T-helper 2 cell (primary cell): ENCODE data around the gene BCL2A1.
"Not testable (repeated sequence)": the region's sequence is repeated elsewhere in the genome, so short reads cannot be mapped to it uniquely, and the experiment has no call there.

Source experiments
- DNase-seq, 5 experiments: peaks; one replicate each; pipeline versions ENCODE4 v3.0.0 to v3.0.0-alpha.2; 2012 to 2022
- total RNA-seq, 2 donors: gene quantifications; one replicate each; lab custom pipeline; 2026; lab: John Stamatoyannopoulos, UW

Gene BCL2A1
- 21.0 to 28.1 reads per million in 2 donors for total RNA-seq

GRCh38 chr15:79970624-79971434 lies at the start of gene BCL2A1:
BCL2A1 (minus strand) TSS chr15:79971196; CDS start chr15:79971119, 77 bp downstream.
- peak in 4 of 5 experiments; percentile 9 to 88 (median 42) for DNase-seq

GRCh38 chr15:80020731-80021130 lies 49.7 kb upstream of the BCL2A1 start:
- no peak for DNase-seq

- DNase-seq = not testable (repeated sequence)
Observed at GRCh38 chr15:80020149-80020548, 49.2 kb upstream of the BCL2A1 start.

GRCh38 chr15:80019168-80019745 lies 48.3 kb upstream of the BCL2A1 start:
- DNase-seq = no peak

GRCh38 chr15:80017139-80017538 lies 46.1 kb upstream of the BCL2A1 start:
- DNase-seq = not testable (repeated sequence)

DNA sequence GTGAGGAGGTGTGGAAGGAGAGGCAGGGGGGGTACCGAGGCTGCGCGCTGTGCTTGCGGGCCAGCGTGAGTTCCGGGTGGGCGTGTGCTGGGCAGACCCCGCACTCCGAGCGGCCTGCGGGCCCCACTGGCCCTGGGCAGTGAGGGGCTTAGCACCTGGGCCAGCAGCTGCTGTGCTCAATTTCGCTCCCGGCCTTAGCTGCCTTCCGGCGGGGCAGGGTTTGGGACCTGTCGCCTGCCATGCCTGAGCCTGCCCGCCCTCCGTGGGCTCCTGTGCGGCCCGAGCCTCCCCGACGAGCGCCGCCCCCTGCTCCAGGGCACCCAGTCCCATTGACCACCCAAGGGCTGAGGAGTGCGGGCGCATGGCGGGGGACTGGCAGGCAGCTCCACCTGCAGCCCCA lies 45.5 kb upstream of the BCL2A1 start:
- DNase-seq = not testable (repeated sequence)

DNA sequence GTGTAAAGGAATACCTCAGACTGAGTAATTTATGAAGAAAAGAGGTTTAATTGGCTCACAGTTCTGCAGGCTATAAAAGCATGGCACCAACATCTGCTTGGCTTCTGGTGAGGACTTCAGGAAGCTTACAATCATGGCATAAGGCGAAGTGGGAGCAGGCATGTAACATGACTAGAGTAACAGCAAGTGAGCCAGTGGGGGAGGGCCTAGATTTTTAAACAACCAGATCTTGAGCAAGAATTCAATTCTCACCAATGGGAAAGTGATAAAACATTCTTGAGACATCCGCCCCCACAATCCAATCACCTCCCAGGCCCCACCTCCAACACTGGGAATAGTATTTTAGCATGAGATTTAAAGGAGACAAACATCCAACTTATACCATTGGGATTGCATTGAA lies 44.2 kb upstream of the BCL2A1 start:
- DNase-seq = no peak

GRCh38 chr15:80014186-80014585 lies 43.2 kb upstream of the BCL2A1 start:
- DNase-seq = not testable (repeated sequence)

DNA sequence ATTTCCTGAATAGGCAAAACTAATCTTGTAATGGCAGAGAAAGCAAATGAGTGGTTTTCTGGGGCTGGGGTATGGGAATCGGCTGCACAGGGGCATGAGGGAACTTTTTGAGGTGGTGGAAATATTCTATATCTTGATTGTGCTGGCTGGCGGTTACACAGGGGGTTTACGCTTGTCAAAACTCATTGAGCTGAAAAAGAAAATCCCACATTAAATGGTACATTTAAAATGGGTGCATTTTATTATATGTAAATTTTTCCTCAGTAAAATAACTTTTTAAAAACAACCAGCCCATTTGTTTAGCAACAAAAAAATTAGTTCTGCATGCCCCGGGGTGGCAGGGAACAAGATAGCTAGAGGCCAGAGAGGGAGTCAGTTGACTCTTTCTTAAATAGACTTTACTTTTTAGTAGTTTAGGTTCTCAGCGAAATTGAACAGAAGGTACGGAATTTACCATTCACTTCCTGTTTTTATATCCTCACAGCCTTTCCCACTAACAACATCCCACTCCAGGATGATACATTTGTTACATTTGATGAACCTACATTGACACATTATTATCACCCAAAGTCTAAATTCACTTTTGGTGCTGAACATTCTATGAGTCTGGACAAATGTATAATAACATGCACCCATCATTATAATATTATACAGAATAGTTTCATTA lies 41.2 kb upstream of the BCL2A1 start:
- no peak for DNase-seq

DNA sequence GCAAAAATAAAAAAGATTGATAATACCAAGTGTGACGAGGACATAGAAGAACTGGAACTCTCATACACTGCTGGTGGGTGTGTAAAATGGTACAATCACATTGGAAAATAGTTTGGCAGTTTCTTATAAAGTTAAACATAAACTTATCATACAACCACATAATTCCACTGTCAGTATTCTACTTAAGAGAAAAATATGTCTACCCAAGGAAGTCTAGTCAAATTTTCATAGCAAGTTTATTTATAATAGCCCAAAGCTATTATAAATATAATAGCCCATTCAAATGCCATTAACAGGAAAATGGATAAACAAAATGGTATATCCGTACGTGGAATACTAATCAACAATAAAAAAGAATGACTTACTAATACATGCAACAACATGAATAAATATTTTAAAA lies 40.6 kb upstream of the BCL2A1 start:
- no peak for DNase-seq

DNA sequence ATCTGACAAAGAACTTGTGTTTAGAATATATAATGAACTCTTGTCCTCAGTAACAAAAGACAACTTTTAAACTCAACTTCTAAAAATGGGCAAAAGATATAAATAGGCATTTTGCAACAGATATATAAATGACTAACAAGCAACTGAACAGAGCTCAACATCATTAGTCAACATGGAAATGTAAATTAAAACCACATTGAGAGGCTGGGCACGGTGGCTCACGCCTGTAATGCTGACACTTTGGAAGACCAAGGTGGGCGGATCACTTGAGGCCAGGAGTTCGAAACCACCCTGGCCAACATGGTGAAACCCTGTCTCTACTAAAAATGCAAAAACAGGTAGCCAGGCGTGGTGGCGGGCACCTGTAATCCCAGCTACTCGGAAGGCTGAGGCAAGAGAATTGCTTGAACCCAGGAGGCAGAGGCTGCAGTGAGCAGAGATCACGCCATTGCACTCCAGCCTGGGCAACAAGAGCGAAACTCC lies 40.1 kb upstream of the BCL2A1 start:
- DNase-seq = peak in 1 of 5 experiments; percentile 8

GRCh38 chr15:80010131-80010673 lies 39.2 kb upstream of the BCL2A1 start:
- DNase-seq = no peak

DNA sequence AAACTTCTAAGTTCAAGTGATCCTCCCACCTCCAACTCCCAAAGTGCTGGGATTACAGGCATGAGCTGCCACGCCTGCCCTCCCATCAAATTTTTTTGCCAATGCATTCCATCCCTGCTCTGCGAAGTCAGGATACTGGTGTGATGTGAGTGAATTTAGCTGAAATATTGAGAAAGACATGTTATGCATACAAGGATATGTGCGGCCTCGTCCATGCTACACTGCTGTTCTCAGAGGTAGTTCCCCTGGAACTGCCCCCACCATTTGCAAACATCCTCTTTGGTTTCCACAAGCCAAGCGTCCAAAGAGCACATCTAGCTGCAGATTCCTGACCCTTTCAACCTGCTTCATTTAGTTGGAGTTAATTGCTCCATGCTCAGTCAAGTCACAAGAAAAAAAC lies 36.5 kb upstream of the BCL2A1 start:
- no peak for DNase-seq

- DNase-seq = no peak
Observed at GRCh38 chr15:80006946-80007345, 36.0 kb upstream of the BCL2A1 start.

- peak in 1 of 5 experiments; percentile 11 for DNase-seq
Observed at GRCh38 chr15:80003934-80004472, 33.0 kb upstream of the BCL2A1 start.

- DNase-seq = no peak
Observed at GRCh38 chr15:80003171-80003570, 32.2 kb upstream of the BCL2A1 start.

DNA sequence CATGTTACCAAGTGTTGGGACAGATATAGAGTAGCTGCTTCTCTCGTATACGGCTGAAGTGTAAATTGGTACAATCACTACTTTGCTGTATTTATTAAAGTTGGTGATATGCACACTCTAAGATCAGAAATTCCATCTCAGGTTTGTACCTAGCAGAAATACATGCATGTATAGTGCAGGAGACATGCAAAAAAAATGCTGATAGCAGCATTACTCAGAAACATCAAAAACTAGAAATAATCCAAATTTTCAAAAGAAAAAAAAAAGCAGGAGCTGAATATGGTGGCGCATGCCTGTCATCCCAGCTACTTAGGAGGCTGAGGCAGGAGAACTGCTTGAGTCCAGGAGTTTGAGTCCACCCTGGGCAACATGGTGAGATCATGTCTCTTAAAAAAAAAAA lies 31.3 kb upstream of the BCL2A1 start:
- no peak for DNase-seq

GRCh38 chr15:79994615-79995014 lies 23.6 kb upstream of the BCL2A1 start:
- DNase-seq = no peak

DNA sequence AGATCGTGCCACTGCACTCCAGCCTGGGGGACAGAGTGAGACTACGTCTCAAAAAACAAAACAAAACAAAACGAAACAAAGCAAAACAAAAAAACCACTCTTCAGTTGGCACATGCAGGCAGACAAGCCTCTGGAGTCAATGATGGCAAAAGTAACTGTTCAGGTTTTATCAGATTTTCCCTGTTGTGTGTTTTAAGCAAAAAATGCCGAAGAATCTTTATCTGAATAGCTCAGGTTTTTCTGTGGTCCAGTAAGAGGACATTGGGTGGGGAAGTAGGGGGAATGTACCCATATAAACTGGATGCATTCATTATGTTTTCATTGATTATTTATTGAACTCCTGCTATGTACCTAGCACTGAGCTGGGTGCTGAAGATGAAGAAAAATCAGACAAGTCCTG lies 20.8 kb upstream of the BCL2A1 start:
- DNase-seq = no peak

GRCh38 chr15:79990997-79991334 lies 20.0 kb upstream of the BCL2A1 start:
- no peak for DNase-seq

DNA sequence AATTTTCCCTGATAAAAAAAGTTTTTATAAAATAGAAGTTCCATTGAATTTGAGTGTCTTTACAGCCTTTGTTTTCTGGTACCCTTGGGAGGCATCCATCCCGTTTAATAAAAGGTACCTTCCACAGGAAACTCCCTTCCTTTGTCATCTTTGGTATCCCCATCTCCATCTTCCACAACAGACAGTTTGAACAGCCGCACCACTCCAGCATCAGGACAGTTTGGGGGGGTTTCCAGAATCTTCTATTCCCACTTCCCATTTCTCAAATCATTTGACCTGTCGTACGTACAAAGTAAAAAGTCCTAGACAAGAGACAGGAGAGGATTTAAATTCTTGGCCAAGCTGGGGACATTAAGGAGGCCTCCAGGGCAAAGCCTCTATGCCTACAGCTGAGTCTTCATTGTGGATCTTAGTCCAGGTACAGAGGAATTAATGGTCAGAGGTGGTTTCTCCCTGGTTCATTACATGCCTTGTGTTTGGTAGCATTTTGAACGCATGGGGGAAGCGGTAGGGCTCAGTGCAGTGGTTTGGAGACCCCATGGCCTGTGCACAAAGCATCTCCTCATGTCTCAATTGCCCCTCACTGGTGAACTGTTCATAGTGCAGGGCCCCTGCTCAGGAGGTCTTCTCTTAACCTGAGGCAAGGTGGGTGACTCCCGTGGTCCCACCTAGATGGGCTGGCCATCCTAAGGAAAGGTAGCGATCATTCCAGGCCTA lies 19.4 kb upstream of the BCL2A1 start:
- DNase-seq = no peak

DNA sequence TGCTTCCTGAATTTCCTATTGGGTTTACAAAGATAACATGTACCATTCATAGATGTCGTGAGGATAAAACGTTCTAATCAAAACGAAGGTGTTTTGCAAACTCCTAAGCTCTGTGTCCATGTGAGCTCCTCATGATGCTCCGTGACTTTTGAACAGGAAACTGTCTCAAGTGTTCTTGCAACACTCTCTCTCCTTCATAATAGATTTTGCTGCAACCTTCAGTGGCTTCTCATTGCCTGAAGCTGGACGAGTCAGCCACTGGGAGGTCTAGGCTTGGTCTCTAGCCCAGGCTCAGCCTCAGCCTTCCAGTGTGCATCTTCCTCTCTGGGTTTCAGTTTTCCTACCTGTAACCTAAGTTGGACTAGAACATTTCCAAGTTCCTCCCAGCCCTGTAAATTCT lies 18.7 kb upstream of the BCL2A1 start:
- no peak for DNase-seq
